ENCODE results near the gene FRMD6. TPM values are rescaled to one million over a fixed set of nuclear protein-coding genes. Genes with fewer than 3 reads are reported as not detected.

FRMD6 gene
- total and polyA plus RNA-seq, 2 experiments from 2014 or later = 5.4 to 18.7 TPM

DNA sequence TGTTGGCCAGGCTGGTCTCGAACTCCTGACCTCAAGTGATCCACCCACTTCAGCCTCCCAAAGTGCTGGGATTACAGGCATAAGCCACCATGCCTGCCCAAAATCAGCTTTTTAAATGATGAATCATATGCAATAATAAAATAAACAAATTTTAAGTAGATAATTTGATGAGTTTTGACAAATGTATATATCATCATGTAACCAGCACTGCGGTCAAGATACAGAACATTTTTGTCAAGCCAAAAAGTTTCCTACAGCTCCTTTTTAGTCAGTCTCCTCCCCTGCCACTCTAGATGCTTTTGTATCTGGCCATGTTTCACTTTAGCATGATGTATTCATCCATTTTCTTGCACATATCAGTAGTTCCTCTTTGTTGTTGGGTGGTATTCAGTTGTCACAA, 17.2 kb downstream of the FRMD6 start:
- no peaks in the 10 kb centered on the region for H3K27me3 Mint-ChIP-seq (ENCODE audit: insufficient read depth, low read depth, poor library complexity)
- Histone ChIP-seq H3K4me2 (no peak overlapping the region), H3K27ac (ENCODE audit: low read depth) (no peak overlapping the region), H2AFZ (no peak overlapping the region), H3K4me1 (ENCODE audit: insufficient read depth) (peaks cover 2% of the 10 kb centered on the region; the same call in 1 of the 2 replicates), H3K79me2 (replicated peaks; ENCODE audit: insufficient read depth) (peaks cover 47% of the 10 kb centered on the region), H4K20me1 (replicated peaks; ENCODE audit: insufficient read depth) (0 out of 2 replicates have a peak, but pooled peaks cover 4% of the 10 kb centered on the region), H3K9me2 (ENCODE audit: insufficient read depth) (no peaks in the 10 kb centered on the region), H3K4me3 (no peak overlapping the region), H3K27me3 (ENCODE audit: insufficient read depth) (no peaks in the 10 kb centered on the region), H3K36me3 (ENCODE audit: insufficient read depth) (no peaks in the 10 kb centered on the region), H3F3A (replicated peaks; ENCODE audit: low read depth) (no peaks in the 10 kb centered on the region)
- H3K36me3 Mint-ChIP-seq (ENCODE audit: low read depth) = peaks cover 8% of the 10 kb centered on the region; the same call in 2 of the 3 replicates
- H3K27ac Mint-ChIP-seq = no peak overlapping the region
- no peak for TF ChIP-seq EZH2 (IDR thresholded peaks at IDR 0.05; ENCODE audit: low read depth, unreplicated experiment)
- no peak for TF ChIP-seq ZNF331 (CRISPR knock-in tag; IDR thresholded peaks at IDR 0.05; ENCODE audit: low read depth)
- no peak for TF ChIP-seq EZH2phosphoT487 (IDR thresholded peaks at IDR 0.05; ENCODE audit: unreplicated experiment)
- no peak for TF ChIP-seq STAT1 (IDR thresholded peaks at IDR 0.05; ENCODE audit: unreplicated experiment)
- TF ChIP-seq ZNF114 (CRISPR knock-in tag; IDR thresholded peaks at IDR 0.05) = no peak
- TF ChIP-seq REST (IDR thresholded peaks at IDR 0.05; ENCODE audit: unreplicated experiment) = no peak
- TF ChIP-seq CREB1 (CRISPR knock-in tag; IDR thresholded peaks at IDR 0.05; ENCODE audit: low read depth) = no peak
- TF ChIP-seq, protein P1, sequence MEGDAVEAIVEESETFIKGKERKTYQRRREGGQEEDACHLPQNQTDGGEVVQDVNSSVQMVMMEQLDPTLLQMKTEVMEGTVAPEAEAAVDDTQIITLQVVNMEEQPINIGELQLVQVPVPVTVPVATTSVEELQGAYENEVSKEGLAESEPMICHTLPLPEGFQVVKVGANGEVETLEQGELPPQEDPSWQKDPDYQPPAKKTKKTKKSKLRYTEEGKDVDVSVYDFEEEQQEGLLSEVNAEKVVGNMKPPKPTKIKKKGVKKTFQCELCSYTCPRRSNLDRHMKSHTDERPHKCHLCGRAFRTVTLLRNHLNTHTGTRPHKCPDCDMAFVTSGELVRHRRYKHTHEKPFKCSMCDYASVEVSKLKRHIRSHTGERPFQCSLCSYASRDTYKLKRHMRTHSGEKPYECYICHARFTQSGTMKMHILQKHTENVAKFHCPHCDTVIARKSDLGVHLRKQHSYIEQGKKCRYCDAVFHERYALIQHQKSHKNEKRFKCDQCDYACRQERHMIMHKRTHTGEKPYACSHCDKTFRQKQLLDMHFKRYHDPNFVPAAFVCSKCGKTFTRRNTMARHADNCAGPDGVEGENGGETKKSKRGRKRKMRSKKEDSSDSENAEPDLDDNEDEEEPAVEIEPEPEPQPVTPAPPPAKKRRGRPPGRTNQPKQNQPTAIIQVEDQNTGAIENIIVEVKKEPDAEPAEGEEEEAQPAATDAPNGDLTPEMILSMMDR (conservative IDR thresholded peaks at IDR 0.05; ENCODE audit: low read depth in 2 of 2) = no peak
- no peaks in the 10 kb centered on the region; the same call in 2 of the 3 replicates for H3K4me1 Mint-ChIP-seq
- DNase-seq (ENCODE audit: low spot score) = no peak
- H3K9me3 Mint-ChIP-seq = peaks cover 2% of the 10 kb centered on the region
- no peak for ATAC-seq
- H3K4me3 Mint-ChIP-seq = no peak overlapping the region

DNA sequence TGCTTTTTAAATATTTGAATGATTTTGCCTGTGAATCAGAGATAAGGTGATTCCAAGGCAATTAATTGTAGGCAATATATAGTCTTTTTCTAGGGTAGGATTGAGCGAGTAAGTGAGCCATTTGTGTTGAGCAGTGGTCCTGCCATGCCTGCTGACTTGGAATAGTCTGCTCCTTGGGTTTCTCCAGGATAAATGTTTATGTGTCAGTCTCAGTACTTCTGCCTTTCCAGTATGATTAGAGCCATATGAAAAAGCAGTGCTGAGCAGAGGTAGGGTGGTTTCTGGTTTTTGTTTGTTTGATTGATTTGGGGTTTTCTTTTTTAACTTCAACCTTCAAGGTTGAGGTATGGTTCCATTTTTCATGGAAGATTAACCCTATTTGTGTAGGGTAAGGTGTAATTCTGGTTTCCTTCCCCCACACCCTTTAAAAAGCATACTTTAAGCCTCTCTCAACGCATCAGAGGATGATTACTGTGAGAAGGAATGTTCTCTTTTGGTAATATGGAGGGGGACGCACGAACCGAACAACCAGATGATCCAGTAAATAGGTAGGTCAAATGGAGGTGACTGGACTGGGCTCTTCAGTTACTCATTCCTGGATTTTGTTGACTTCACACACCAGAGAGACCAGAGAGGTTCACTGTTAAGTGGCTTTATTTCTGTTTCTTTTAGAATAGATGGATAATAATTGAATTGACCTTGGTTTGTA, 22.7 kb downstream of the FRMD6 start:
- H4K20me1 ChIP-seq (replicated peaks; ENCODE audit: insufficient read depth) = 0 out of 2 replicates have a peak, but pooled peaks cover 14% of the 10 kb centered on the region
- Mint-ChIP-seq H3K4me3 (no peak overlapping the region), H3K9me3 (no peaks in the 10 kb centered on the region), H3K27ac (no peak overlapping the region), H3K4me1 (no peaks in the 10 kb centered on the region; the same call in 2 of the 3 replicates), H3K36me3 (ENCODE audit: low read depth) (no peaks in the 10 kb centered on the region), H3K27me3 (ENCODE audit: insufficient read depth, low read depth, poor library complexity) (no peaks in the 10 kb centered on the region)
- H3K27ac ChIP-seq (ENCODE audit: low read depth) = no peak overlapping the region
- H3K4me2 ChIP-seq = no peak overlapping the region
- no peaks in the 10 kb centered on the region for H3K27me3 ChIP-seq (ENCODE audit: insufficient read depth)
- no peaks in the 10 kb centered on the region for H3K9me2 ChIP-seq (ENCODE audit: insufficient read depth)
- DNase-seq (ENCODE audit: low spot score) (no peak), ATAC-seq (no peak)
- no peak overlapping the region for H3K4me3 ChIP-seq
- H2AFZ ChIP-seq = no peak overlapping the region
- H3K36me3 ChIP-seq (ENCODE audit: insufficient read depth) = no peaks in the 10 kb centered on the region
- peaks cover 2% of the 10 kb centered on the region; the same call in 1 of the 2 replicates for H3K4me1 ChIP-seq (ENCODE audit: insufficient read depth)
- H3K79me2 ChIP-seq (replicated peaks; ENCODE audit: insufficient read depth) = peaks cover 27% of the 10 kb centered on the region
- H3F3A ChIP-seq (replicated peaks; ENCODE audit: low read depth) = no peaks in the 10 kb centered on the region
- TF ChIP-seq STAT1 (IDR thresholded peaks at IDR 0.05; ENCODE audit: unreplicated experiment) (no peak), EZH2phosphoT487 (IDR thresholded peaks at IDR 0.05; ENCODE audit: unreplicated experiment) (no peak), JUNB (IDR thresholded peaks at IDR 0.05; ENCODE audit: unreplicated experiment) (no peak), ETS1 (IDR thresholded peaks at IDR 0.05) (no peak), REST (IDR thresholded peaks at IDR 0.05; ENCODE audit: unreplicated experiment) (no peak), NANOG (IDR thresholded peaks at IDR 0.05; ENCODE audit: borderline replicate concordance) (no peak)
